Neutrophil (primary cell): ENCODE data around the gene RYR2.

Experiments used
- H3K27ac ChIP-seq: fragments of 200-600 bp; sonication (generic); 2 replicates; pipeline ENCODE4 v1.5.1; 2016; ENCODE audit warnings: mild to moderate bottlenecking, moderate library complexity
- H3K27me3 ChIP-seq: fragments of 200-600 bp; sonication (generic); 2 replicates; pipeline ENCODE4 v1.6.0; 2016; ENCODE audit warnings: mild to moderate bottlenecking
- H3K36me3 ChIP-seq: fragments of 200-600 bp; sonication (generic); 2 replicates; pipeline ENCODE4 v1.5.1; 2017
- H3K4me1 ChIP-seq, 2 experiments: fragments of 200-600 bp in 1 of 2; sonication (generic) in 1 of 2; 1 replicate in 1 of 2; 2 replicates in 1 of 2; pipeline versions ENCODE4 v1.5.1 to v1.6.1; 2013 to 2016; ENCODE audit warnings: low read depth in 1 of 2, low read length in 1 of 2, mild to moderate bottlenecking in 1 of 2, moderate library complexity in 1 of 2; ENCODE audit not compliant: control insufficient read depth in 1 of 2, insufficient read depth in 1 of 2
- H3K4me3 ChIP-seq, 2 experiments: fragments of 200-600 bp in 1 of 2; sonication (generic) in 1 of 2; 1 replicate in 1 of 2; 2 replicates in 1 of 2; pipeline ENCODE4 v1.5.1; 2013 to 2016; ENCODE audit warnings: low read depth in 1 of 2, low read length in 1 of 2, mild to moderate bottlenecking in 1 of 2, moderate library complexity in 1 of 2
- H3K9me3 ChIP-seq: fragments of 200-600 bp; sonication (generic); 2 replicates; pipeline ENCODE4 v1.5.1; 2016
- TF ChIP-seq, protein P1 (sequence below): fragments of 200-600 bp; sonication (generic); IDR thresholded peaks from 2 replicates; pipeline ENCODE4 v1.5.1; 2016; ENCODE audit warnings: antibody characterized with exemption

Gene RYR2

DNA sequence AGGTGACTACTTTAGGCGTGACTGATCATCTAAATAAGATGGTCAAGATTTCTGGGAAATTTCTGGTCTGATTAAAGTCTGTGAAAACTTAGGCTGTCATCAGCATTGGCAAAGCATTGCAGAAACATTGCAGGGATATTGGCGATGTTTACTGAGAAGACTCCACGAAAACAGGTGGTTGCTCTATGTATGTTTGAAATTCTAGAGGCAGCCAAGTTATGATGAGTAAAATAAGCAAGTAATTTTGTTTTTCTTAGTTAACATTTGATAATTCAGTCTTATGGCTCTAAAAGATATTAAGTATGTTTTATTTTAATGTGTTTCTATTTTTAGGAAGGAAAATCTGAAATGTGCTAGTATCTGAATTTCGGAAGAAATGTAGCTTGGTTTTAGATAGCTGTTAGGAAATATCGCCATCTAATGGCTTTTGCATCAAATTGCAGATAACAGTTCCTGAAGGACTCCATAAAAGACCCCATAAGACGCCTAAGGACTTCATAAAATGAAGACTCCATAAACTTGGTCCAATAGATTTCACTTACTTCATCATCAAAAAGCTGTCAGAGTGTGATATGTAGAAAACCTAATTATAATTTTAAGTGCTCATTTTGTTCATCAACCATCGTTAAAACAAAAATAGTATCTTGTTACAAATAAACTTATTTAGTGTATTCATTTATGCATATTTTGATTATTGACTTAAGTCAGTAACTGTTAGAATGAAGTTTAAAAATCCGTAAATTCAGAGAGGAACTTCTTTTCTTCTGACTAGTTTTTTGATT, 344.6 kb downstream of the RYR2 start:
- no peaks in the 10 kb centered on the region for H3K4me1 ChIP-seq
- H3K36me3 ChIP-seq = no peaks in the 10 kb centered on the region
- no peak overlapping the region for H3K27ac ChIP-seq
- H3K27me3 ChIP-seq = no peaks in the 10 kb centered on the region
- H3K9me3 ChIP-seq = no peaks in the 10 kb centered on the region
- no peak overlapping the region for H3K4me3 ChIP-seq
- TF ChIP-seq, protein P1, sequence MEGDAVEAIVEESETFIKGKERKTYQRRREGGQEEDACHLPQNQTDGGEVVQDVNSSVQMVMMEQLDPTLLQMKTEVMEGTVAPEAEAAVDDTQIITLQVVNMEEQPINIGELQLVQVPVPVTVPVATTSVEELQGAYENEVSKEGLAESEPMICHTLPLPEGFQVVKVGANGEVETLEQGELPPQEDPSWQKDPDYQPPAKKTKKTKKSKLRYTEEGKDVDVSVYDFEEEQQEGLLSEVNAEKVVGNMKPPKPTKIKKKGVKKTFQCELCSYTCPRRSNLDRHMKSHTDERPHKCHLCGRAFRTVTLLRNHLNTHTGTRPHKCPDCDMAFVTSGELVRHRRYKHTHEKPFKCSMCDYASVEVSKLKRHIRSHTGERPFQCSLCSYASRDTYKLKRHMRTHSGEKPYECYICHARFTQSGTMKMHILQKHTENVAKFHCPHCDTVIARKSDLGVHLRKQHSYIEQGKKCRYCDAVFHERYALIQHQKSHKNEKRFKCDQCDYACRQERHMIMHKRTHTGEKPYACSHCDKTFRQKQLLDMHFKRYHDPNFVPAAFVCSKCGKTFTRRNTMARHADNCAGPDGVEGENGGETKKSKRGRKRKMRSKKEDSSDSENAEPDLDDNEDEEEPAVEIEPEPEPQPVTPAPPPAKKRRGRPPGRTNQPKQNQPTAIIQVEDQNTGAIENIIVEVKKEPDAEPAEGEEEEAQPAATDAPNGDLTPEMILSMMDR = no peak

DNA sequence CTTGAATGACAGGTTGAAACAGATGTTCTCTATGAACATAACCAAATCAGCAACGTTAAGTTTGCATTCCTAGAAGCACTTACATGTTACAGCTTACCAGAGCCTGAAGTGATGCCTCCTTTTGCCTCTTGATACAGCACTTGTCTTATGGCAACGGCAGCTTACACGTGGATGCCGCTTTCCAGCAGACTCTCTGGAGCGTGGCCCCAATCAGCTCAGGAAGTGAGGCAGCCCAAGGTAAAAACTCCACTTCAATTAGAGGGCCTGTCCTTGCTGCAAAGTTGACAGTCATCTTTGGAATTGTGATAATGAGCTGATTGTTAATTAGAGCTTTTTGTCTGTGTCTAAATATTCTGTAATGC, 345.1 kb downstream of the RYR2 start:
- H3K9me3 ChIP-seq = no peaks in the 10 kb centered on the region
- TF ChIP-seq, protein P1 = no peak
- H3K27ac ChIP-seq = no peak overlapping the region
- no peak overlapping the region for H3K4me3 ChIP-seq
- H3K4me1 ChIP-seq = no peaks in the 10 kb centered on the region
- no peaks in the 10 kb centered on the region for H3K27me3 ChIP-seq
- H3K36me3 ChIP-seq = no peaks in the 10 kb centered on the region

DNA sequence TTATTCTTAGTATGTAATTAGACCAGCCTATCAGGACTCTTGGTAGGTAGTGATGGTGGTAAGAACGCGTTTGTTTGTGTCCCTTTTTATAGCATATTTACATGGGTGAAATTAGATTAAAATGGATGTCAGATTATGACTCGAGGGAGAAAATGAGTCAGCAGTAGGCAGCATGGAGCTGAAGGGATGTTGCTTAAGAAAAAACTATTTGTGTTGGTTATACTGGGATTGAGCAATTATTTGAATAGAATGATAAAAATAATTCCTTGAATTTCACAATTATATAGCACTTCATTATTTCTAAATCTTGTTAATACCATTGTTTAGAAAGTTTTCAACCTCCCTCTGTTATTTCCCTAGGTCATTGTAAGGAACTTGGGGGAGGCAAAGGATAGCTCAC, 348.8 kb downstream of the RYR2 start:
- TF ChIP-seq, protein P1 = no peak
- H3K27ac ChIP-seq = no peak overlapping the region
- H3K4me3 ChIP-seq = no peak overlapping the region
- H3K36me3 ChIP-seq = no peaks in the 10 kb centered on the region
- no peaks in the 10 kb centered on the region for H3K9me3 ChIP-seq
- H3K4me1 ChIP-seq = no peaks in the 10 kb centered on the region
- no peaks in the 10 kb centered on the region for H3K27me3 ChIP-seq

DNA sequence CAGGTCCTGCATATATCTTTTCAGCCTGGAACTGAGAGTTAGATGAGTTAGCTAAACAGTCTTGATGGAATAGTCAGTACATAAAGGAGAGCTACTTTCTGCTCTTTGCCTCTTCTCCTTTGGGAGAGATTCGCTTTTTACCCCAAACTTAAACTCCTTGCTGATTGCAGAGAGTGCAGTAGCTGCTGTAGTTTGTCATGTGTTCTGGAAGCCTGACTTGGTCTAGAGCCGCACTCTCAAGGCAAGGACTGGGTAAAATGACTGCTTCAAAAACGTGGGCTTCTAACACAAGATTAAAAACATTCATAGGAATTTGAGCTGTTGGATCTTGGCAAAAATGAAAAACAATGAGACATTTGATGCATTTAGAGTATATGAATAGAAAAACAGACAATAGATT, 351.6 kb downstream of the RYR2 start:
- no peak overlapping the region for H3K27ac ChIP-seq
- no peaks in the 10 kb centered on the region for H3K4me1 ChIP-seq
- no peaks in the 10 kb centered on the region for H3K9me3 ChIP-seq
- TF ChIP-seq, protein P1 = no peak
- H3K27me3 ChIP-seq = no peaks in the 10 kb centered on the region
- no peaks in the 10 kb centered on the region for H3K36me3 ChIP-seq
- no peak overlapping the region for H3K4me3 ChIP-seq

DNA sequence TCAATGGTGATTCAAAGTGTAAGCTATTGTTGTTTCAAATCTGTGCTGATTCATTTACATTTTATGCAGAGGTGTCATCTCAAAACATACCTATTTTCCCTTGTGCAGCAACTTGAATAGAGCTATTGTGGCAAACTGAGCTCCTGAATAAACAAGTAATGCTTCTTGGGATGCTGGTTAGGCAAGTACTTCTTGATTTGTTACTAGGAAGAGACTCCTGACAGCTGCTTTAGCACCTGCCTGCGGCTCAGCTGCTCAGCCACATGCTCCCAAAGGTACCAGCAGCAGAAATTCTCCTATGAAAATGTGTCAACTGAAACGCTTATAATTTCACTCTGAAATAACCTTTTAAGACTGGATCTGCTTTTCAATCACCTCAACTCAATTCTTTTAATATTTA, 352.3 kb downstream of the RYR2 start:
- no peaks in the 10 kb centered on the region for H3K27me3 ChIP-seq
- no peaks in the 10 kb centered on the region for H3K9me3 ChIP-seq
- no peak overlapping the region for H3K4me3 ChIP-seq
- no peaks in the 10 kb centered on the region for H3K4me1 ChIP-seq
- TF ChIP-seq, protein P1 = no peak
- no peak overlapping the region for H3K27ac ChIP-seq
- H3K36me3 ChIP-seq = no peaks in the 10 kb centered on the region
